Astrocyte of the spinal cord (primary cell): ENCODE measurements around the gene HAO2.
A peak's percentile ranks its signal among the peaks of the same experiment; 100 is the strongest.

Source experiments
- DNase-seq: peaks from one replicate; pipeline ENCODE4 v3.0.0; 2011; ENCODE audit warnings: low read depth, low spot score
- H3K4me3 ChIP-seq: 2 replicates; pipeline ENCODE4 v1.5.1; 2011; ENCODE audit warnings: low read depth, mild to moderate bottlenecking, low read length, moderate library complexity
- in situ Hi-C: cut with HindIII; loops from 2 replicates; pipeline ENCODE4 v1.10.0; 2017; ENCODE audit warnings: low sequenced_read_pairs
- TF ChIP-seq, protein P1 (sequence below): IDR thresholded peaks from 2 replicates; pipeline ENCODE4 v1.5.1; 2012; ENCODE audit warnings: low read depth, mild to moderate bottlenecking, low read length, inconsistent platforms

Gene HAO2

DNA sequence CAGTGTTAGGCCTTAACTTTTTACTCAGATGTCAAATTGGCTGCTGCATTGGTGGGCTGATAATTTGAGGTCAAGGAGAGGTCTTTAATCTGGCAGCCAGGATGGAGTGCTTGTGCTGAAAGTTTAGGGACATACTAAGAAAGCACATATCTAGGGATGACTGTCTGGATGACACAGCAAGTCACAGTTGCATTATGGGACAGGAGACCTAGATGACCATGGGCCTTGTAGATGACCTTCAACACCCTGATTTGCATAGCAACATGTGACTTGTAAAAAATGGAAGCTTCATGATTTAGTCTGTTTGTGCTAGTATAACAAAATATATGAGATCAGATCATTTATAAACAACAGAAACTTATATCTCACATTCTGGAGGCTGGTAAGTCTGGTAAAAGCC, 28.4 kb downstream of the HAO2 start:
- no peak overlapping the region for H3K4me3 ChIP-seq
- TF ChIP-seq, protein P1, sequence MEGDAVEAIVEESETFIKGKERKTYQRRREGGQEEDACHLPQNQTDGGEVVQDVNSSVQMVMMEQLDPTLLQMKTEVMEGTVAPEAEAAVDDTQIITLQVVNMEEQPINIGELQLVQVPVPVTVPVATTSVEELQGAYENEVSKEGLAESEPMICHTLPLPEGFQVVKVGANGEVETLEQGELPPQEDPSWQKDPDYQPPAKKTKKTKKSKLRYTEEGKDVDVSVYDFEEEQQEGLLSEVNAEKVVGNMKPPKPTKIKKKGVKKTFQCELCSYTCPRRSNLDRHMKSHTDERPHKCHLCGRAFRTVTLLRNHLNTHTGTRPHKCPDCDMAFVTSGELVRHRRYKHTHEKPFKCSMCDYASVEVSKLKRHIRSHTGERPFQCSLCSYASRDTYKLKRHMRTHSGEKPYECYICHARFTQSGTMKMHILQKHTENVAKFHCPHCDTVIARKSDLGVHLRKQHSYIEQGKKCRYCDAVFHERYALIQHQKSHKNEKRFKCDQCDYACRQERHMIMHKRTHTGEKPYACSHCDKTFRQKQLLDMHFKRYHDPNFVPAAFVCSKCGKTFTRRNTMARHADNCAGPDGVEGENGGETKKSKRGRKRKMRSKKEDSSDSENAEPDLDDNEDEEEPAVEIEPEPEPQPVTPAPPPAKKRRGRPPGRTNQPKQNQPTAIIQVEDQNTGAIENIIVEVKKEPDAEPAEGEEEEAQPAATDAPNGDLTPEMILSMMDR: no peak
- in situ Hi-C loops: no loop called here
- no peak for DNase-seq

DNA sequence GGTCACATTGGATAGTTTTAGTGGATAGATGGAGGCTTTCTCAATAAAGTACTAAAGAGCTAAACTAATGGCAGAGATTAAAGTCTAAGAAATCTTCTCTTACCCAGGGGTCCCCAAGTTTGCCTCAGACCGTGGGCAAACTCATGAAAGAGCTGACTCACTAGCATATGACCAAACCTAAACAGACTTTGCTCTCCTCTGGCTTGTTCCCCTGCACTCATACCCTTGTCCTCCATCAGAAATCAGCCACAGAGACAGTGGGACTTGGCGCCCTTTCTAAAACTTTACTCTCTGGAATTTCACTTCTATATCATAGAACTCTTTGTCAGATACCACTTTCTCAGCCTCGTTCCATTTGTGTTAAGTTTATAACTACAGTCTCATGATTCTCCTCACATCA, 29.4 kb downstream of the HAO2 start:
- no peak overlapping the region for H3K4me3 ChIP-seq
- TF ChIP-seq, protein P1: no peak
- DNase-seq: no peak
- in situ Hi-C loops: no loop called here

DNA sequence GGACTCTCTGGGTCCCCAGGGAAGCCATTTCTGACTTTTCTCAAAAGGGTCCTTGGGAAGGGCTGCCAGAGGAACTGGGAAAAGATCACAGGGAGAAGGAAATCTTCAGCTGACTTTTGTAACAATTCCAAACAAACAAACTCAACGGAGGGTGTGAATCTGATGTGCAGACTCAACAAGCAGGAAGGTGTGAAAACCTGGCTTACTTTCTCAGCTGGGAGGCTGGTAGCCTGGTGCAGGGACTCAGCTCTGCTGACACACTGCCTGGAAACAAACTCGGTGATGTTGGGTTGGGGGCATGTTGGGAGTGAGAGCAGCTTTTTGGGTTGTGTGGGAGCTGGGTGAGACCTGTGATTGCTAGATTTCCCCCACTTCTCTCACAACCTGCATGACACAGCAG, 36.2 kb downstream of the HAO2 start:
- in situ Hi-C loops: no loop called here
- DNase-seq: no peak
- H3K4me3 ChIP-seq: no peak overlapping the region
- TF ChIP-seq, protein P1: no peak

DNA sequence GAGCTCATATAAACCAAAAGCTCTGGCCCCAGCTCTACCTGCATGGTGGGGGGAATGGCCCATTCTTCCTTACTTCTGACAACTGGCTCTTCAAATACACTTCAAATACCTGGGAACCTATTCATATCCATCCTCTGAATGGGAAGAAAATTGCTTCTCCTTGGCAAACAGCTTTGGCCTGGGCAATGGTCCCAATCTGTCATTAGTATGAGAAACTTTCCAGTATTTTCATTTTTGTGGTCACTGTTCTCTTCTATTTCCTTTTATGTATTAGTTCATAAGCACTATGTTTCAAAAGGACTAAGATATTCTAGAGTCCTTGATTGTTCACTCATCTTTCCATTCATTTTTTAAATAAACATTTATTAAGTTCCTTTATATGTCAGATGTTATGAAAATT, 41.1 kb downstream of the HAO2 start:
- DNase-seq: peak; percentile 21
- in situ Hi-C loops: no loop called here
- H3K4me3 ChIP-seq: no peak overlapping the region
- TF ChIP-seq, protein P1: no peak

DNA sequence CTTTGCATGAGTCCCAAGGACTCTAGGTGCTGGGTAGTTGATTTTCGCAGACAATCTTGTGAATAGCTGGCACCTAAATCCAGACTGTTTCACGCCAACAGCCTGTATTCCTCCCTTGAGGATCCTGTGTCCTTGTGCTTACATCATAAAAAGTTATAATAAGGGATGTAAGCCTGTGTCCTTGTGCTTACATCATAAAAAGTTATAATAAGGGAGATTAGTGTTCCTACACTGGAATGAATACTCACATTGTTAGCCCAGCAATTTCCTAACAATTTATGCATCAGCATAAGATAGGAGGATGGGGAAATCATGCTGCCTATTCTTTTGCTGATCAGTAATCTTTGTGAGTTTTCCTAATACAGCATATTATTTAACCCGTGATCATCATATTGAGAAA, 42.4 kb downstream of the HAO2 start:
- H3K4me3 ChIP-seq: no peak overlapping the region
- in situ Hi-C loops: no loop called here
- no peak for DNase-seq
- TF ChIP-seq, protein P1: no peak

DNA sequence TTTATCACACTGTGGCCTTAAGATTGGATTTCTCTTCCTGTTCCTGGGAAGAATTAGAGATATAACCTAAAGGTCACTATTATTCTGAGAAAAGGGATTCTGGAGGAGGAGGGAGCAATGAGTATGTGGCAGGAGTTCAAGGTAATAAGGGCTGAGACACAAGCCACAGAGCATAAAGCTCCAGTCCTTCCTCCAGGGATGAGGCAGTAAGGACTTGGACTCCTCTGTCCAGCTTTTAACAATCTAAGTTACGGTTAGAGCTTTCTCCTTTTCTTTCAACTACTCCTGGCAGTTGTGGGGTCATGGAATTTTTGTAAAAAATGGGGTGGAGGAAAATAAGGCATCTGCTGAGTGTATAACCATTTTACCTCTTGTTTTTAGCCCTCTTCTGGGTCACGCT, 46.4 kb downstream of the HAO2 start, which contains the start of gene HSD3B2:
TSS of gene HSD3B2 (plus strand) at position 201 of the 400 bp plus-strand sequence. CDS start 270 bp downstream, outside the sequence.
- no peak for DNase-seq
- no peak within 1 kb of the TSS for H3K4me3 ChIP-seq
- in situ Hi-C loops: no loop called here
- TF ChIP-seq, protein P1: no peak
